Neural cell (in vitro differentiated cells): ENCODE results near the gene TRIO.

ENCODE experiments used
- CTCF ChIP-seq: fragments of 450-650 bp; IDR thresholded peaks from 2 replicates; pipeline ENCODE4 v1.5.1; 2014; ENCODE audit warnings: antibody characterized with exemption, mild to moderate bottlenecking, moderate library complexity; ENCODE audit not compliant: poor library complexity, severe bottlenecking
- EP300 ChIP-seq: fragments of 450-650 bp; conservative IDR thresholded peaks from 2 replicates; pipeline ENCODE4 v1.6.1; 2014; ENCODE audit warnings: antibody characterized with exemption, mild to moderate bottlenecking, moderate library complexity; ENCODE audit not compliant: poor library complexity, severe bottlenecking
- EZH2 ChIP-seq: fragments of 200-600, 300-800 bp; shearing (Covaris generic), sonication (generic); IDR thresholded peaks from 2 replicates; pipeline ENCODE4 v1.6.1; 2014; ENCODE audit warnings: antibody characterized with exemption, low read length, borderline replicate concordance, mild to moderate bottlenecking; ENCODE audit not compliant: insufficient read depth, poor library complexity, severe bottlenecking
- MXI1 ChIP-seq: fragments of 450-650 bp; conservative IDR thresholded peaks from 2 replicates; pipeline ENCODE4 v1.6.1; 2014; ENCODE audit warnings: antibody characterized with exemption, mild to moderate bottlenecking; ENCODE audit not compliant: poor library complexity, severe bottlenecking
- POLR2AphosphoS5 ChIP-seq: IDR thresholded peaks from 2 replicates; pipeline ENCODE4 v1.6.1; 2012
- REST ChIP-seq: IDR thresholded peaks from 2 replicates; pipeline ENCODE4 v1.6.1; 2012; ENCODE audit warnings: borderline replicate concordance
- SMC3 ChIP-seq: fragments of 450-650 bp; conservative IDR thresholded peaks from 2 replicates; pipeline ENCODE4 v1.6.1; 2014; ENCODE audit warnings: antibody characterized with exemption, mild to moderate bottlenecking, moderate library complexity; ENCODE audit not compliant: poor library complexity
- TAF1 ChIP-seq: IDR thresholded peaks from 2 replicates; pipeline ENCODE4 v1.6.1; 2012; ENCODE audit warnings: low read depth

GRCh38 chr5:14151416-14151815, 8.3 kb downstream of the TRIO start:
- no peak for TF ChIP-seq POLR2AphosphoS5
- TF ChIP-seq CTCF = no peak
- TF ChIP-seq SMC3 = no peak
- no peak for TF ChIP-seq EZH2
- TF ChIP-seq EP300 = no peak
- no peak for TF ChIP-seq MXI1
- TF ChIP-seq TAF1 = no peak
- TF ChIP-seq REST = no peak
